DOHH2 (cell line): Measurements from ENCODE around the gene OTULINL.

Experiments used
- H3F3A ChIP-seq: fragments of 200-600 bp; sonication (generic), shearing (Covaris generic); 2 replicates; pipeline ENCODE4 v1.6.0; 2016; ENCODE audit warnings: antibody characterized with exemption, mild to moderate bottlenecking; ENCODE audit not compliant: control insufficient read depth, insufficient read depth
- H3K27ac ChIP-seq: fragments of 200-600 bp; sonication (generic); 2 replicates; pipeline ENCODE4 v1.5.1; 2014; ENCODE audit warnings: low read depth, mild to moderate bottlenecking, low read length, moderate library complexity
- H3K27me3 ChIP-seq: fragments of 200-600 bp; sonication (generic); 2 replicates; pipeline ENCODE4 v1.6.1; 2014; ENCODE audit warnings: mild to moderate bottlenecking, low read length, mixed read lengths; ENCODE audit not compliant: control insufficient read depth
- H3K36me3 ChIP-seq: fragments of 200-600 bp; sonication (generic); 2 replicates; pipeline ENCODE4 v1.6.1; 2014; ENCODE audit warnings: mild to moderate bottlenecking, low read length, moderate library complexity, mixed read lengths; ENCODE audit not compliant: control insufficient read depth
- H3K4me1 ChIP-seq: fragments of 200-600 bp; sonication (generic); 2 replicates; pipeline ENCODE4 v1.6.1; 2014; ENCODE audit warnings: mild to moderate bottlenecking, low read length, mixed read lengths; ENCODE audit not compliant: control insufficient read depth
- H3K4me2 ChIP-seq: fragments of 200-600 bp; sonication (generic); 2 replicates; pipeline ENCODE4 v1.6.0; 2014; ENCODE audit warnings: mild to moderate bottlenecking, low read length, moderate library complexity
- H3K4me3 ChIP-seq: fragments of 200-600 bp; sonication (generic); 2 replicates; pipeline ENCODE4 v1.5.1; 2014; ENCODE audit warnings: mild to moderate bottlenecking, low read length, mixed read lengths
- H3K79me2 ChIP-seq: fragments of 200-600 bp; sonication (generic); 2 replicates; pipeline ENCODE4 v1.6.1; 2014; ENCODE audit warnings: mild to moderate bottlenecking, low read length, mixed read lengths; ENCODE audit not compliant: control insufficient read depth
- H3K9me2 ChIP-seq: fragments of 200-600 bp; sonication (generic); replicated peaks from 2 replicates; pipeline ENCODE4 v1.6.1; 2014; ENCODE audit warnings: mild to moderate bottlenecking, low read length, mixed read lengths; ENCODE audit not compliant: control insufficient read depth
- H3K9me3 ChIP-seq: fragments of 200-600 bp; sonication (generic); 2 replicates; pipeline ENCODE4 v1.6.1; 2014; ENCODE audit warnings: antibody characterized with exemption, low read length, mixed read lengths; ENCODE audit not compliant: control insufficient read depth, insufficient read depth
- H4K20me1 ChIP-seq: fragments of 200-600 bp; sonication (generic); 2 replicates; pipeline ENCODE4 v1.6.0; 2014; ENCODE audit warnings: low read depth, mild to moderate bottlenecking, antibody characterized with exemption, low read length, moderate library complexity; ENCODE audit not compliant: control insufficient read depth, insufficient read depth
- CTCF ChIP-seq: fragments of 200-600 bp; sonication (generic); IDR thresholded peaks from one replicate; pipeline ENCODE4 v1.5.1; 2014; ENCODE audit warnings: antibody characterized with exemption, mild to moderate bottlenecking, low read depth, low read length; ENCODE audit not compliant: poor library complexity, severe bottlenecking
- EZH2phosphoT487 ChIP-seq: fragments of 200-600 bp; sonication (generic); IDR thresholded peaks from 2 replicates; pipeline ENCODE4 v1.6.1; 2017; ENCODE audit warnings: borderline replicate concordance, mild to moderate bottlenecking, antibody characterized with exemption, low read length, moderate library complexity, mixed read lengths

Gene OTULINL

DNA sequence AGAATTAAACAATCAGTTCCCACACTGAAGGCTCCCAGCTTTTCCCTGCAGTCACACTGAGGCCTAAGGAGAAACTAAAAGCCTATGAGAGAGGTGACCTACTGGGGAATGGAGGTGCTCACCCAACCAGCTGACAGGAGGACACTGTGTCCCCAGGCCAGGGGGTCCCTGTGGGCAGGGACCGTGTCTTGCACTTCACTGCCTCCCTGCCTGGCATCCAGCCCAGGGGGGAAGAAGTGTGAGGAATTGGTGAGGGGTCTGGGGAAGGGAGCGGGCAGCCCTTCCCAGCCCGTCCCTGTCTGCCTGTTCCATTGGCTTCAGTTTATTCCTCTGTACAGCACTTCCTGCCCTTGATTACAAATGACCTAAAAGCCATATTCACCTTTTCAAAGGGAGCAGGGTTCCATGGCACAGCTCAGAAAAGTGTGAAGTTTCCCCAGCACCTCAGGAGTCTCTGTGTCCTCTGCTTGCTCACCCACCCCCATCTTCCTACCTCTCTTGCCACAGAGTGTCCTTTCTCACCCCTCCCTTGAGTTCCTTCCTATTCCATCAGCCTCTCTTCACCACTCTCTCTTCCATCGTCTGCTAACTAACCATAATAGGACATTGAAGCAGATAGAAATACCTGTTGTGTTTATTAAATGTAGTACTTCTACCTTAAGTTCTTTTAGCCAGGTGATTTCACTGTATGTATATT lies 12.9 kb downstream of the OTULINL start:
- no peak overlapping the region for H3K27ac ChIP-seq
- H3K36me3 ChIP-seq: no peaks in the 10 kb centered on the region
- no peak overlapping the region for H3K4me3 ChIP-seq
- H4K20me1 ChIP-seq: no peaks in the 10 kb centered on the region
- H3K9me2 ChIP-seq: no peaks in the 10 kb centered on the region
- TF ChIP-seq EZH2phosphoT487 (no peak), CTCF (no peak)
- H3K9me3 ChIP-seq: no peaks in the 10 kb centered on the region
- peaks cover 24% of the 10 kb centered on the region for H3K4me1 ChIP-seq
- no peaks in the 10 kb centered on the region for H3K79me2 ChIP-seq
- no peak overlapping the region for H3K4me2 ChIP-seq
- H3K27me3 ChIP-seq: 0 out of 2 replicates have a peak, but pooled peaks cover 3% of the 10 kb centered on the region
- no peaks in the 10 kb centered on the region for H3F3A ChIP-seq

DNA sequence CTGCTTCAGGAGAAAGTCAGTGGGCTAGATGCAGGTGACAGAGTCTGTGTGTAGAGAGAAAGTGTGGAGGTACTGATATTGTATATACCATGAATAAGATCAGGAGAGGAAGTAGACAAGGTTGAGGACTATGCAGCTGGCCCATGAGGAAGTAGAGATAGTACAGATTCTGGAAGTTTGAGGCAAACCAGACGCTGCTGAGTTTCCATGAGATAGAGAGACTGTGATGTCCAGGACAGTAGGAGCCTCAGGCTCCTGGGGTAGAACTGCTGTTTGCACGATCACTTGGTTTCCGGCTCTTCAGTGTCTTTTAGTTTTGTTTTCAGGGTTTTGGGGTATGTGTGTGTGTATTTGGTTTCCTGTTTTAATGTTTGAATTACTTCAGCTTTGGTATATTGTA lies 13.6 kb downstream of the OTULINL start:
- H3K79me2 ChIP-seq: no peaks in the 10 kb centered on the region
- H3K27me3 ChIP-seq: 0 out of 2 replicates have a peak, but pooled peaks cover 3% of the 10 kb centered on the region
- H3K4me2 ChIP-seq: no peak overlapping the region
- no peaks in the 10 kb centered on the region for H3F3A ChIP-seq
- H3K4me3 ChIP-seq: no peak overlapping the region
- H3K9me3 ChIP-seq: no peaks in the 10 kb centered on the region
- TF ChIP-seq EZH2phosphoT487: no peak
- no peaks in the 10 kb centered on the region for H3K36me3 ChIP-seq
- no peaks in the 10 kb centered on the region for H3K9me2 ChIP-seq
- no peak overlapping the region for H3K27ac ChIP-seq
- H3K4me1 ChIP-seq: peaks cover 24% of the 10 kb centered on the region
- no peaks in the 10 kb centered on the region for H4K20me1 ChIP-seq

DNA sequence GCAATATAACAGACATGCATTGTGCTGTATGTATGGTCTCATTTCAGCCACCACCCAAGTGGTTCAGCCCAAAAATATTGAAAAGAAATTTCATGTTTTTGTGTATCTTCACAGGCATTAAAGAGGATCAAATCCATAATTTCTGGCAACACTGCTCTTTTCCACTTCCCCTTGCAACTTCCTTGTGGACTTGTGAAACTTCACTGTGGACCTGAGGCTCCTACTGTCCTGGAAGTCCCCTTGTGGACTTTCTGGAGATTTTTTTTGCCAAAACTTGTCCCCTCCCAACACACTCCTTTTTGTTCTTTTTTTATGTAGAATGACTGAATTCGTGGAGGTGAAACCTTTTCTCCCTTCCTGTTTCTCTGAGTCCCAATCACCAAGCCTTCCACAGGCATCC lies 14.3 kb downstream of the OTULINL start:
- TF ChIP-seq CTCF (no peak), EZH2phosphoT487 (no peak)
- Histone ChIP-seq H3K4me3 (no peak overlapping the region), H3K79me2 (no peaks in the 10 kb centered on the region), H3K9me2 (no peaks in the 10 kb centered on the region), H4K20me1 (no peaks in the 10 kb centered on the region), H3K36me3 (no peaks in the 10 kb centered on the region), H3K4me1 (peaks cover 24% of the 10 kb centered on the region), H3K27me3 (0 out of 2 replicates have a peak, but pooled peaks cover 3% of the 10 kb centered on the region), H3F3A (no peaks in the 10 kb centered on the region), H3K9me3 (no peaks in the 10 kb centered on the region), H3K27ac (no peak overlapping the region), H3K4me2 (no peak overlapping the region)

- H3K4me1 ChIP-seq: peaks cover 24% of the 10 kb centered on the region
- no peak overlapping the region for H3K4me3 ChIP-seq
- no peaks in the 10 kb centered on the region for H3F3A ChIP-seq
- no peaks in the 10 kb centered on the region for H3K36me3 ChIP-seq
- H3K9me2 ChIP-seq: no peaks in the 10 kb centered on the region
- H3K27me3 ChIP-seq: 0 out of 2 replicates have a peak, but pooled peaks cover 3% of the 10 kb centered on the region
- no peaks in the 10 kb centered on the region for H3K79me2 ChIP-seq
- no peak overlapping the region for H3K27ac ChIP-seq
- H3K9me3 ChIP-seq: no peaks in the 10 kb centered on the region
- TF ChIP-seq EZH2phosphoT487 (no peak), CTCF (no peak)
- H3K4me2 ChIP-seq: no peak overlapping the region
- H4K20me1 ChIP-seq: no peaks in the 10 kb centered on the region
Observed at GRCh38 chr5:14597080-14597479, 15.5 kb downstream of the OTULINL start.
